CMK (cell line): ENCODE data around the gene NOP53.
"Not testable (repeated sequence)": the region's sequence is repeated elsewhere in the genome, so short reads cannot be mapped to it uniquely, and the experiment has no call there.

Source experiments
- DNase-seq: peaks from one replicate; pipeline ENCODE4 v3.0.0-alpha.2; 2010; ENCODE audit warnings: low read depth

The NOP53 gene

DNA sequence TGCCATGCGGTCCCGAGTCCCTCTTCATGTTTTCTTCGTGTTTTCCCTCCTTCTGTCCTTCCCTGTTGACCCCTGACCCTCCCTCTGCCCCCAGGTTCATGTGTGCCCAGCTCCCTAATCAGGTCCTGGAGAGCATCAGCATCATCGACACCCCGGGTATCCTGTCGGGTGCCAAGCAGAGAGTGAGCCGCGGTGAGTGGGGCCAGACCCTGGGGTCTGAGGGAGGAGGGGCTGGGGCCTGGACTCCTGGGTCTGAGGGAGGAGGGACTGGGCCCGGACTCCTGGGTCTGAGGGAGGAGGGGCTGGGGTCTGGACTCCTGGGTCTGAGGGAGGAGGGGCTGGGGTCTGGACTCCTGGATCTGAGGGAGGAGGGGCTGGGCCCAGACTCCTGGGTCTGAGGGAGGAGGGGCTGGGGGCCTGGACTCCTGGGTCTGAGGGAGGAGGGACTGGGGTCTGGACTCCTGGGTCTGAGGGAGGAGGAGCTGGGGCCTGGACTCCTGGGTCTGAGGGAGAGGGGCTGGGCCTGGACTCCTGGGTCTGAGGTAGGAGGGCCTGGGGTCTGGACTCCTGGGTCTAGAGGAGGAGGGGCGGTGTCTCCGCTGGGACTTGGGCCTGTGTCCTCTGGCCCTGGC lies 26.8 kb upstream of the NOP53 start:
- not testable (repeated sequence) for DNase-seq

DNA sequence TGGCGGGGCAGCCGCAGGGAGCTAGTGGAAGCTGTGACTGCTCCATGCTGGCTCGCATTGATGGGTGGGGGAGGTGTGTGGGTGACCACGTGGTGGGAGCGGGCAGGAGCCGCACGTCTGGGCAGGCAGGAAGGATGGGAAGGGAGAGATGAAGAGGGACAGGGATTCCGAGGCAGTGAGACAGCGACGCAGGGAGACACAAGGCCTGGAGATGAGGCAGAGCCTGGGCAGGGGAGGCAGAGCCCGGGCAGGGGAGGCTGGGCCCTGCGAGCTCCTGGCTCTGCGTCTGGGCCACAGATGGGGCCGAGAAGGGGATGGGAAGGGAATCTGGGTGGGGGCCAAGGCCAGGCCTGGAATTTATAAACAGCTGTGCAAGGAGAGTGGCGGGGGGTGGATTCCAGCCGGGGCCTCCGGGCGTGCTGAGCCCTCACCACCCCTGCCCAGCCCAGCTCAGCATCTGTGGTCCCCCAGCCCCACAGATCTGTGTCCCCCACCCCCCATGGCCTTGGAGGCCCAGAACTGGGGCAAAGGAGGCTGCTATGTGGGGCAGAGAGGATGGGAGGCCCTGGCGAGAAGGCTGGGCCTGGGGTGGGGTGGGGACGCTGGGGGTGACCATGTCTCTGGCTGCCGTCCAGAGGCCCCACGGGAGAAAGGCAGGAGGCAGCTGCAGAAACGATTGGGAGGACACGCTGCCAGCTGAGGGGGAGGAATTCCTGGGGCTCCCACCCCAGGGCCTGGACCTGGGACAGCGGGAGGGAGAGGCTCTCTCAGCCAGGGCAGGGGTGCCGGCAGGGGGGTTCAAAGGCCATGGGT lies 26.1 kb upstream of the NOP53 start:
- no peak for DNase-seq

DNA sequence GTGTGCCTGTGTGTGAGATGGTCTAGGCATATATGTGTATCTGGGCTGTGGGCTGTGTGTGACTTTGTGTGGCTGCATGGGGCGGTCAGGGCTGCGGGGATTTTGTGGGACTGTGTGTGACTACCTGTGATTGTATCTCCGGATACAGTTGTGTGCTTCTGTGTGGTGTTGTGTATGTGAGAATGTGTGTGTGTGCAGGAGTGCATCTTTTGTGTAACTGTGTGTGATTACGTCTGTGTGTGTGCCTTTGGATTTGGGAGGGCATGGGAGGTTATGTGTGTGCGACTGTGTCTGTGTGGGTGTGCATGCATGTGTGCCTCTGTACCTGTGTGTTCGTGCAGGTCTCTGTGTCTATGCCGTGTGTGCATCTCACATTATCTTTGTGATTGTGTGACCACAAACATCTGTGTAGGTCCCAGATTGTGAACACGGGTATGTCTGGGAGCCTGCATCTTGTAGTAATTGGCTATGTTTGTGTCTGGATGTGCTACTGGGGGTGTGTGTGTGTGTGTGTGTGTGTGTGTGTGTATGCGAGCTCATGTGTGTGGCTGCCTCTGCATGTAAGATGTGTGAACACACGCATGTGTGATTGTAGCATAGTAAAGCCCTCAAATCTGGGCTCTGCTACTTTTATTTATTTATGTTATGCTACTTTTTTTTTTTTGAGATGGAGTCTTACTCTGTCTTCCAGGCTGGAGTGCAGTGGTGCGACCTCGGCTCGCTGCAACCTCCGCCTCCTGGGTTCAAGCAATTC lies 24.5 kb upstream of the NOP53 start:
- no peak for DNase-seq

DNA sequence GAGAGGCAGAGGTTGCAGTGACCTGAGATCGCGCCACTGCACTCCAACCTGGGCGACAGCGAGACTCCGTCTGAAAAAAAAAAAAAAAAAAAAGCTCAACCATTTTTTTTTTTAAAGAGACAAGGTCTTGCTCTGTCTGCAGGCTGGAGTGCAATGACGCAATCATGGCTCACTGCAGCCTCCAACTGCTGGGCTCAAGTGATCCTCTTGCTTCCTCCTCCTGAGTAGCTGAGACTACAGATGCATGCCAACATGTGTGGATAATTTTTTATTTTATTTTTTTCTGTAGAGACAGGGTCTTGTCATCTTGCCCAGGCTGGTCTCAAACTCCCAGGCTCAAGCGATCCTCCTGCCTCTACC lies 21.8 kb upstream of the NOP53 start:
- DNase-seq: no peak

DNA sequence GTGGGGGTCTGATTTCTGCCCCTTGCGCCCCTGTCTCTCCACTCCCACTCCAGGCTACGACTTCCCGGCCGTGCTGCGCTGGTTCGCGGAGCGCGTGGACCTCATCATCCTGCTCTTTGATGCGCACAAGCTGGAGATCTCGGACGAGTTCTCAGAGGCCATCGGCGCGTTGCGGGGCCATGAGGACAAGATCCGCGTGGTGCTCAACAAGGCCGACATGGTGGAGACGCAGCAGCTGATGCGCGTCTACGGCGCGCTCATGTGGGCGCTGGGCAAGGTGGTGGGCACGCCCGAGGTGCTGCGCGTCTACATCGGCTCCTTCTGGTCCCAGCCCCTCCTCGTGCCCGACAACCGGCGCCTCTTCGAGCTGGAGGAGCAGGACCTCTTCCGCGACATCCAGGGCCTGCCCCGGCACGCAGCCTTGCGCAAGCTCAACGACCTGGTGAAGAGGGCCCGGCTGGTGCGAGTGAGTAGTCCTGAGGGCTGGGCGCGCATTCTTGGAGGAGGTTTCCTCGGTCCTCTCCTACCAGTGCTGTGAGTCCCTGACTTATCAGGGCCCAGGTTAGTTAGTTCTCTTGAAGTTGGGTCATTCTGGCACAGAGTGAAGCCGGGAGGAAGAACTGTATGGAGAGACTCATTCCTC lies 19.5 kb upstream of the NOP53 start:
- DNase-seq: no peak

DNA sequence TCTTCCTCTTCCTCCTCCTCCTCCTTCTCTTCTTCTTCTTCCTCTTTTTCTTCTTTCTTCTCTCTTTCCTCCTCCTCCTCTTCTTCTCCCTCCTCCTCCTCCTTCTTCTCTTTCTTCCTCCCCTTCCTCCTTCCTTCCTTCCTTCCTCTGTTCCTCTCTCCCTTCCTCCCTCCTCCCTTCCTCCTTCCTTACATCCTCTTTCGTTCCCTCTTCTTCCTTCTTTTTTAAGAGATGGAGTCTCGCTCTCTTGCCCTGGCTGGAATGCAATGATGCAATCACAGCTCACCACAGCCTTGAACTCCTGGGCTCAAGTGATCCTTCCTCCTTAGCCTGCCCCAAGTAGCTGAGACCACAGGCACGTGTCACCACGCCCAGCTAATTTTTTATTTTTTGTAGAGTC lies 18.9 kb upstream of the NOP53 start:
- no peak for DNase-seq

DNA sequence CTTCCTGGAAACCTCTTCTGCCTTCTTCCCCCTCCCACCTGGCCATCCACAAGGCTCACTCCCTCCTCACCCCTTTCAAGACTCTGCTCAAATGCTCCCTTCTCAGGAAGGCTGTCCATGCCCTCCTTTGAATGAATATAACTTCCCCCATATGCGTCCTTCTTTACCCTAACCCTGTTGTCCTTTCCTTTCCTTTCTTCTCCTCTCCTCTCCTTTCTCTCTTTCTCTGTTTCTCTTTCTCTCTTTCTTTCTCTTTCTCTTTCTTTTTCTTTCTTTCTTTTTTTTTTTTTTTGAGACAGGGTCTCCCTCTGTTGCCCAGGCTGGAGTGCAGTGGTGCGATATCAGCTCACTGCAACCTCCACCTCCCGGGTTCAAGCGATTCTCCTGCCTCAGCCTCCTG lies 17.1 kb upstream of the NOP53 start:
- not testable (repeated sequence) for DNase-seq

DNA sequence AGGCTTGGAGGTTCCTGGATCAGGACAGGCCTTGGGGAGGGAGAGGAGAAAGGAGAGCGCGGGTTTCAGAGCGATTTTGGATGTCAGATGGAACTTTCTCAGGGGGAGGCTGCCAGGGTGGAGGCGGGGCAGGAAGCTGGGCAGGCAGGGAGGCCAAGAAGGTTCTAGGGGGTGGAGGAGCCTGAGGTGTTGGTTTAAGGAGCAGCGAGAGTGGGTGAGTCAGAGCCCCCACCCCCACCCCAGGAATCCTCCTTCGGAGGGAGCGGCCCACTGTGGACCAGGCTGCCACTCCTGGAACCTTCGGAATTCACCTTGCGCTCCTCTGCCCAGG lies 15.9 kb upstream of the NOP53 start:
- peak; percentile 68 for DNase-seq

DNA sequence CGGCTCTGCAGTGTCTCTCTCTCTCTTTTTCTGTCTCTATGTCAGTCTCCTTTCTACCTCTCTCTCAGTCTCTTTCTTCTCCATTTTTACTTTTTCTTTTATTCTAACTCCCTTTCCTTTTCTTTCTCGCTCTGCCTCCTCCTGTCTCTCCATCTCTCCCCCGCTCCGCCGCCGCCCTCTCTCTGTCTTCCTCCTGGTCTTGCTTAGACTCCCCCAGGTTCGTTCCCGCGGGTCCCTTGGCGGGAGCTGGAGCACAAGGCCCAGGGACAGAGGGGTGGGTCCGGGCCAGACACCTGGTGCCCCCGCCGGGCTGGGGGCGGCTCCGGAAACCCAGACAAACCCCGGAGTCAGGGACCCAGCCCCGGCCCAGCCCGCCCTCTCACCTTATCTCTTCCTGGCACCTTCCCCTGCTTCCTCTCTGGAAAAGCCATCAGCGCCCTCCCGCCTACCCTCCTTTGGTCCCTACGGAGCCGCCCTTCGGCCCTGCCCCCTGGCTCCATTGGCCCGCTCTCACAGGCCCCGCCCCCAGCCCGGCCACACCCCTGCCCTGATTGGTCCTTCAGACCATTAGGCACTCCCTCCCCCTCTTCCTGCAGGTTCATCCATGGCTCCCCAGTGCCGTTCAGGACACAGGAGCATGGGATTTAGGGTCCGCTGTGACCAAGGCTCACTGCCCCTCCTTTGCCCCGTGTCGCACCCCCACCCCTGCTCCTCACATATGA lies 15.4 kb upstream of the NOP53 start:
- DNase-seq: peak; percentile 99

DNA sequence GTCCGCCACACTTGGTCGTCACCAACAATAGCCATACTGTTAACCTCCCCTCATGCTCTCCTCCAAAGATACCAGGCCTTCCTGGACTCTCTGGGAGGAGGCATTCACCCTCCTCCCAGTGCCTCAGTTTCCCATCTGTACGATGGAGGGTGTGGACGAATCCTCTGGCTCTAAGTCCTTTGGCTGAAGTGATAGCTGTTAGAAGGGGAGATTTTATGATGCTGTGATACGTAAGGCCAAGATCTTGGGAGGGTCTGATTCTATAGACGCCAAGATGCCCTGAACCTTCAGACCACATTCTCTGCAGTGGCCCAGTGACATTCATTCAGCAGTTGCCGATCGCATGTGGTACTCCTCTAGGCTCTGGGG lies 14.8 kb upstream of the NOP53 start:
- no peak for DNase-seq

DNA sequence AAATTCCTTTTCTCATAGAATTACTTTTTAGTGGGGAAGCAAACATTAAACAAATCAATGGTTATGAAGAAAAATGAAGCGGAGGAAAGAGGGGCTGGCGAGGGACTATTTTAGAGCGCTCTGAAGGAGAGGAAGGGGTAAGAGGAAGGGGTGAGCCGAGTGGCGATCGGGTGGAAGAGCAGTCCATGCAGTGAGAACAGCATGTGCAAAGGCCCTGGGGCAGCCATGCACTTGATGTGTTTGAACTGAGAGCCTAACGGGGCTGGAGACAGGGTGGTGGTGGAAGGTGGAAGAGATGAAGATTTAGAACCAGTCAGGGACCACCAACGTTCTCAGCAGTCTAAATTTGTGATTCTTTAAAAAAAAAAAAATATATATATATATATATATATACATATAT lies 14.4 kb upstream of the NOP53 start:
- no peak for DNase-seq

DNA sequence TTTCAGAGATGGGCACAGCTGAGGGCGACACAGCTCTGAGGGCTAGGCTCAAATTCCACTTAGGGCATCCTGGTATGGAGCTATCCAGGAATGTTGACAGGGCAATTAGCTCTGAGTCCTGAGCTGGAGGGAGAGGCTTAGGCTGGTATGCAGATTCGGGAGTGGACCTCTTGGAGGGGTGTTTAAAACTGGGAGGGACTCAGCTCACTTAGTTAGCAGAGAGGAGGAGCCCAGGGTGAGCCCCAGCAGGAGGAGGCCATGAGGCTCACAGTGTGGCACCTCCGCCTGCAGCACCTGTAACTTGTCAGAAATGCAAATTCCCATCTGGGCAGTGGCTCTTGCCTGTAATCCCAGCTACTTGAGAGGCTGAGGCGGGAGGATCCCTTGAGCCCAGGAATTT lies 10.2 kb upstream of the NOP53 start:
- DNase-seq: no peak

DNA sequence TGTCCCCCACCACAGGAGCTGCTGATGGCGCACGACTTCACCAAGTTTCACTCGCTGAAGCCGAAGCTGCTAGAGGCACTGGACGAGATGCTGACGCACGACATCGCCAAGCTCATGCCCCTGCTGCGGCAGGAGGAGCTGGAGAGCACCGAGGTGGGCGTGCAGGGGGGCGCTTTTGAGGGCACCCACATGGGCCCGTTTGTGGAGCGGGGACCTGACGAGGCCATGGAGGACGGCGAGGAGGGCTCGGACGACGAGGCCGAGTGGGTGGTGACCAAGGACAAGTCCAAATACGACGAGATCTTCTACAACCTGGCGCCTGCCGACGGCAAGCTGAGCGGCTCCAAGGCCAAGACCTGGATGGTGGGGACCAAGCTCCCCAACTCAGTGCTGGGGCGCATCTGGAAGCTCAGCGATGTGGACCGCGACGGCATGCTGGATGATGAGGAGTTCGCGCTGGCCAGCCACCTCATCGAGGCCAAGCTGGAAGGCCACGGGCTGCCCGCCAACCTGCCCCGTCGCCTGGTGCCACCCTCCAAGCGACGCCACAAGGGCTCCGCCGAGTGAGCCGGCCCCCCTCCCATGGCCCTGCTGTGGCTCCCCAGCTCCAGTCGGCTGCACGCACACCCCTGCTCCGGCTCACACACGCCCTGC lies 4.4 kb upstream of the NOP53 start:
- DNase-seq: no peak

DNA sequence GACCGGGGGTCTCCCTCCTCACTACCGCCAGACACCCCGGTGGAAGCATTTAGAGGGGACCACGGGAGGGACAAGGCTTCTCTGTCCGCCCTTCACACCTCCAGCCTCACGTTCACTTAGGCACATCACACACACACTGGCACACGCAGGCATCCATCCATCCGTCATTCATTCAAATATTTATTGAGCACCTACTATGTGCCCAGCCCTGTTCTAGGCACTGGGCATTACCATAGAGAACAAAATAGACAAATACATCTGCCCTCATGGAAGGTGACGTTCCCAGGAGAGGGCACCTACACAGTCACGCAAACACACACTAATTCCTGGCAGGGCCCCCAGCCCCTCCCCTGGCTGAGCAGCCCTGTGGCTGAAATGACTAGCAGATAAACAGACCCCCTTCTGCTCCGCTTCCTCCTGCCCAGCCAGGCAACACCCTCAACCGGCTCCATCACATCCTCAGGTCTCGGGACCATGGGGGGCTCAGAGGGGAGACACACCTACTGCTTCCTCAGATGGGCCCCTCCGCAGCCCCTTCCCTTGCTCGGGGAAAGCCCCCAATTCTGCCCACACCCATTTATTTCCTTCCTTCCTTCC lies 3.7 kb upstream of the NOP53 start:
- no peak for DNase-seq

DNA sequence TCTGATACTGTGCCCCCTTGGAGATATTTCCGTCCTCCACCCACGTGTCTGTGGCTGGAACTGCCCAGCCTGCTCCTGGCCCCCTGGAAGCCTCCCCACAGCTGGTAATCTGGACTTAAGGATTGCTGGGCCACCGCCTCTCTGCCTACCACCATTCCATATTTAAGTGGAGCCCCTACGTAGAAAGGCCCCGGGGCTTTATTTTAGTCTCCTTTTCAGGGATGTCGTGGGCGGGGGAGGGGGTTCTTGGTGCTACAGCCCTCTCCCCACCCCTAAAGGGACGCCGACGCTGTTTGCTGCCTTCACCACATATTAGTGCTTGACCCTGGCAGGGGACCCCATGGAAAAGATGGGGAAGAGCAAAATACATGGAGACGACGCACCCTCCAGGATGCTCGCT lies 2.7 kb upstream of the NOP53 start:
- no peak for DNase-seq

DNA sequence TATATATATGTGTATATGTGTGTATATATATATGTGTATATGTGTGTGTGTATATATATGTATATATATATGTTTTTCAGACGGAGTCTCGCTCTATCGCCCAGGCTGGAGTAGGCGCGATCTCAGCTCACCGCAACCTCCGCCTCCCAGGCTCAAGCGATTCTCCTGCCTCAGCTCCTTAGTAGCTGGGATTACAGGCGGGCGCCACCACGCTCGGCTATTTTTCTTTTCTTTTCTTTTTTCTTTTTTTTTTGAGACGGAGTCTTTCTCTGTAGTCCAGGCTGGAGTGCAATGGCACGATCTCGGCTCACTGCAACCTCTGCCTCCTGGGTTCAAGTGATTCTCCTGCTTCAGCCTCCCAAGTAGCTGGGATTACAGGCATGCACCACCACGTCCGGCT lies 783 bp downstream of the NOP53 start:
- not testable (repeated sequence) for DNase-seq

DNA sequence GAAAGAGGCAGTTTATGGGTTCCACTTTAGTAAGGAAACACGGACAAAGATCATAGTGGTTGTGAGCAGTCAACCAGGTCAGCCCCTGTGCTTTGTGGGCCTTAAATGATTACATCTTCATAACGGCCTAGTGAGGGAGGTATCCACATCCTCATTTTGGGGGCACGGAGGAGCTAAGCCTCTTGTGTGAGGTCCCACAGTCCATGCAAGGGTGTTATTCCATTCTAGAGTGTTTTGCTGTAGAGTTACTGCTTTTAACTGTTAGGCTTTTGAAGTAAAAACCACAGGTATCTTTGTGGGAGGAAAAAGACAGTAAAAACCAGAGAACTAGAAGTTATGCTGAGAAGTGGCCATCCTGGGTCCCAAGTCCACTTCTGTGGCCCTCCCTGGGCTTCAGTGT lies 4.0 kb downstream of the NOP53 start:
- no peak for DNase-seq

DNA sequence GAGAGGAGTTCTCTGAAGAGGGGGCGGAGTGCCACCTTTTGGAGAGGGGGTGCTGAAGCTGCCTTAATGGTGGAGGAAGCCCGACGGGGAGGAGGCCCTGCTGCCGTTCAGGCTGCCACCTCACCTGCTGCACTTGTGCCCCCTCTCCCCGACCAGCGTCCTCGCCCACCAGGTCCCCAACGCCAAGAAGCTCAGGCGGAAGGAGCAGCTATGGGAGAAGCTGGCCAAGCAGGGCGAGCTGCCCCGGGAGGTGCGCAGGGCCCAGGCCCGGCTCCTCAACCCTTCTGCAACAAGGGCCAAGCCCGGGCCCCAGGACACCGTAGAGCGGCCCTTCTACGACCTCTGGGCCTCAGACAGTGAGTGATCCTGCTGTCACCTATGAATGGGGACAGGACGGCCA lies 5.4 kb downstream of the NOP53 start:
- no peak for DNase-seq

DNA sequence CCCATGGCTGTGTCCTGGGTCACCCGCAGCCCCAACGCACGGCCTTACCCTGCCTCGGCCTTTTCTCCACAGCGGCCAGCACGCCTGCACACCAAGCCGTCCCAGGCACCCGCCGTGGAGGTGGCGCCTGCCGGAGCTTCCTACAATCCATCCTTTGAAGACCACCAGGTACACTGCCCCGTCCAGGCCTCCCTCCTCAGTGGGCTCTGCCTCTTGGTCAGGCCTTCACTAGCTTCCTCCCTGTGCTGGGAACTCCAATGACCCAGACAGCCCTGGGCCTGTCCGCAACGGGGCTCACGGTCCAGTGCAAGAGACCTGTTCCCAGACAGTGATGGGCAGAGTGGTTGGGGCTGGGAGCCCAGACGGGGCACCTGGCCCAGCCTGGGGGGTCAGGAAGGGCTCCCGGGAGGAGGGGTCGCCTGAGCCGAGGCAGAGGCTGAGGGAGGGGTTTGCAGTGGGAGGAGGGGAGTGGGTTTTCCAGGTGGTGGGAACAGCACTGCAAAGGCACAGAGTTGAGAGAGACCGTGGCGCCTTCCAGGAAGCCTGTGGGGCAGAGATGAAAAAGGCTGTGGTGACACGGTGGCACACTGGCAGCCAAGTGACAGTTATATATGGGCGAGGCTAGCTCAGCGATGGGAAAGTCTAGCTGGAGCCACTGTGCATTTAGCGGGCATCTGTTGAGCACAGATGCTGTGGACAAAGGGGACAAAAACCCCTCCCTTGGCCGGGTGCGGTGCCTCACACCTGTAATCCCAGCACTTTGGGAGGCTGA lies 7.3 kb downstream of the NOP53 start:
- DNase-seq: no peak

DNA sequence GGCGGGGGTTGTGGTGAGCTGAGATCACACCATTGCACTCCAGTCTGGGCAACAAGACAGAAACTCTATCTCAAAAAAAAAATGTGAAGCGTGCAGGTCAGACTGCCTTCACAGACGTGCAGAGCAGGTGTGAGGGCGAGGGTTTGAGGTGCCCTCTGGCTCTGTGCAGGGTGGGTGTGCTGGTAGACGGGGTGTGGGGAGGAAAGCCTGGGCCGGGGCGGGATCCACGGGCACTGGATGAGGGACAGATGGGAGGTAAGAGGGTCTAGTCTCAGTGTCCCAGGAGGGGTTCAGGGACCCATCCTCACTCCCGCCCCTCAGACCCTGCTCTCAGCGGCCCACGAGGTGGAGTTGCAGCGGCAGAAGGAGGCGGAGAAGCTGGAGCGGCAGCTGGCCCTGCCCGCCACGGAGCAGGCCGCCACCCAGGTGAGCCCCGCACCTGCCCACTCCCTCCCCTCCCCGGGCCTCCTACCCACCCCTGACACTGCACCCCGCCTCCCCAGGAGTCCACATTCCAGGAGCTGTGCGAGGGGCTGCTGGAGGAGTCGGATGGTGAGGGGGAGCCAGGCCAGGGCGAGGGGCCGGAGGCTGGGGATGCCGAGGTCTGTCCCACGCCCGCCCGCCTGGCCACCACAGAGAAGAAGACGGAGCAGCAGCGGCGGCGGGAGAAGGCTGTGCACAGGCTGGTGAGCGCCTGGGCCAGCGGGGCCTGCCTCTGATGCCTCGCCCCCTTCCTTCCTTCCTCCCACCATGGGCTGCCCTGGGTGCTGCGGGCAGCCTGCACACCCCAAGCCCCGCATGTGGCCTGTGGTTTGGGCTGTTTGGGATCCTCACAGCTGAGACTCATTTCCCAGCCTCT lies 9.1 kb downstream of the NOP53 start:
- DNase-seq: no peak
